ENCODE results near the gene TCEANC2. TPM values are rescaled to one million over a fixed set of nuclear protein-coding genes. Genes with fewer than 3 reads are reported as not detected.
"Not testable (repeated sequence)": the region's sequence is repeated elsewhere in the genome, so short reads cannot be mapped to it uniquely, and the experiment has no call there.

Gene TCEANC2
- total RNA-seq, 1 experiment from 2014 or later: 4.2 TPM

GRCh38 chr1:54016343-54017282 is 36.8 kb upstream of the TCEANC2 start:
- no peaks in the 10 kb centered on the region for H3K36me3 ChIP-seq (ENCODE audit: insufficient read depth, low read length, poor library complexity, severe bottlenecking)
- intact Hi-C loops (cut with micrococcal nuclease; ENCODE audit: unreplicated experiment): no loop called here
- no peak for TF ChIP-seq EZH2 (IDR thresholded peaks at IDR 0.05; ENCODE audit: borderline replicate concordance, low read depth, low read length, poor library complexity, severe bottlenecking)
- no peak for TF ChIP-seq CTCF (conservative IDR thresholded peaks at IDR 0.05; ENCODE audit: low read depth, low read length)
- no peaks in the 10 kb centered on the region for H3K9me3 ChIP-seq (ENCODE audit: low read depth, low read length, poor library complexity, severe bottlenecking)
- no peaks in the 10 kb centered on the region for H3K4me1 ChIP-seq (ENCODE audit: insufficient read depth, low read length, poor library complexity, severe bottlenecking)
- no peaks in the 10 kb centered on the region for H3K27me3 ChIP-seq (replicated peaks; ENCODE audit: insufficient read depth, low read depth, low read length, poor library complexity)
- no peak overlapping the region for H3K4me3 ChIP-seq (ENCODE audit: low read depth, low read length, poor library complexity, severe bottlenecking)
- DNase-seq (ENCODE audit: low spot score): no peak
- H3K27ac ChIP-seq (ENCODE audit: low read depth, low read length, poor library complexity, severe bottlenecking): no peak overlapping the region
- CTCF ChIA-PET: interaction anchor here (0.6 kb wide), 1 partner anchor 25 kb away, joined by 4 read pairs; no protein-coding TSS in a partner anchor
- no TSS peak for BruUV-seq (replicated peaks)
- POLR2A ChIA-PET (ENCODE audit: low non-redundant PET): no interaction called here

- no peaks in the 10 kb centered on the region for H3K4me1 ChIP-seq (ENCODE audit: insufficient read depth, low read length, poor library complexity, severe bottlenecking)
- BruUV-seq (replicated peaks): no TSS peak
- ChIA-PET POLR2A (ENCODE audit: low non-redundant PET) (no interaction called here), CTCF (no interaction called here)
- intact Hi-C loops (cut with micrococcal nuclease; ENCODE audit: unreplicated experiment): no loop called here
- TF ChIP-seq CTCF (conservative IDR thresholded peaks at IDR 0.05; ENCODE audit: low read depth, low read length) (no peak), EZH2 (IDR thresholded peaks at IDR 0.05; ENCODE audit: borderline replicate concordance, low read depth, low read length, poor library complexity, severe bottlenecking) (no peak)
- no peak within 1 kb of the TSS for H3K27ac ChIP-seq (ENCODE audit: low read depth, low read length, poor library complexity, severe bottlenecking)
- no peaks in the 10 kb centered on the region for H3K36me3 ChIP-seq (ENCODE audit: insufficient read depth, low read length, poor library complexity, severe bottlenecking)
- no peaks in the 10 kb centered on the region for H3K27me3 ChIP-seq (replicated peaks; ENCODE audit: insufficient read depth, low read depth, low read length, poor library complexity)
- DNase-seq (ENCODE audit: low spot score): no peak
- no peaks in the 10 kb centered on the region for H3K9me3 ChIP-seq (ENCODE audit: low read depth, low read length, poor library complexity, severe bottlenecking)
- no peak within 1 kb of the TSS for H3K4me3 ChIP-seq (ENCODE audit: low read depth, low read length, poor library complexity, severe bottlenecking)
These were observed 35.4 kb upstream of the TCEANC2 start, which contains the start of gene LDLRAD1 for GRCh38 chr1:54017979-54018378. LDLRAD1 (minus strand) TSS chr1:54018186; CDS start chr1:54018112, 74 bp downstream.

- H3K36me3 ChIP-seq (ENCODE audit: insufficient read depth, low read length, poor library complexity, severe bottlenecking): no peaks in the 10 kb centered on the region
- no TSS peak for BruUV-seq (replicated peaks)
- H3K4me1 ChIP-seq (ENCODE audit: insufficient read depth, low read length, poor library complexity, severe bottlenecking): no peaks in the 10 kb centered on the region
- no peak overlapping the region for H3K27ac ChIP-seq (ENCODE audit: low read depth, low read length, poor library complexity, severe bottlenecking)
- CTCF ChIA-PET: no interaction called here
- TF ChIP-seq EZH2 (IDR thresholded peaks at IDR 0.05; ENCODE audit: borderline replicate concordance, low read depth, low read length, poor library complexity, severe bottlenecking): no peak
- no peaks in the 10 kb centered on the region for H3K27me3 ChIP-seq (replicated peaks; ENCODE audit: insufficient read depth, low read depth, low read length, poor library complexity)
- POLR2A ChIA-PET (ENCODE audit: low non-redundant PET): no interaction called here
- H3K9me3 ChIP-seq (ENCODE audit: low read depth, low read length, poor library complexity, severe bottlenecking): no peaks in the 10 kb centered on the region
- intact Hi-C loops (cut with micrococcal nuclease; ENCODE audit: unreplicated experiment): no loop called here
- no peak overlapping the region for H3K4me3 ChIP-seq (ENCODE audit: low read depth, low read length, poor library complexity, severe bottlenecking)
- DNase-seq (ENCODE audit: low spot score): no peak
These were observed 34.8 kb upstream of the TCEANC2 start for GRCh38 chr1:54018635-54019034.

- H3K36me3 ChIP-seq (ENCODE audit: insufficient read depth, low read length, poor library complexity, severe bottlenecking); DNase-seq (ENCODE audit: low spot score); intact Hi-C loops (cut with micrococcal nuclease; ENCODE audit: unreplicated experiment); CTCF ChIA-PET; H3K4me3 ChIP-seq (ENCODE audit: low read depth, low read length, poor library complexity, severe bottlenecking); H3K9me3 ChIP-seq (ENCODE audit: low read depth, low read length, poor library complexity, severe bottlenecking); H3K27me3 ChIP-seq (replicated peaks; ENCODE audit: insufficient read depth, low read depth, low read length, poor library complexity); BruUV-seq (replicated peaks); POLR2A ChIA-PET (ENCODE audit: low non-redundant PET); H3K27ac ChIP-seq (ENCODE audit: low read depth, low read length, poor library complexity, severe bottlenecking); H3K4me1 ChIP-seq (ENCODE audit: insufficient read depth, low read length, poor library complexity, severe bottlenecking): not testable (repeated sequence)
These were observed 33.7 kb upstream of the TCEANC2 start for GRCh38 chr1:54019562-54020176.

All from A673 (cell line).